OCI-LY3 (cell line): ENCODE data around the gene DHDDS.

ENCODE experiments used
- CTCF ChIP-seq: fragments of 200-600, 300-600 bp; sonication (generic); IDR thresholded peaks from 2 replicates; pipeline ENCODE4 v1.5.1; 2014; ENCODE audit warnings: antibody characterized with exemption, low read length, low read depth
- EZH2phosphoT487 ChIP-seq: fragments of 200-600 bp; shearing (Covaris generic); IDR thresholded peaks from 2 replicates; pipeline ENCODE4 v1.6.1; 2018; ENCODE audit warnings: antibody characterized with exemption, mixed run types, low read depth

GRCh38 chr1:26401891-26402290 lies 30.2 kb upstream of the DHDDS start:
- TF ChIP-seq CTCF: no peak
- no peak for TF ChIP-seq EZH2phosphoT487
